ENCODE results near the gene NUP214. TPM values are rescaled to one million over a fixed set of nuclear protein-coding genes. Genes with fewer than 3 reads are reported as not detected.
"Not testable (repeated sequence)": the region's sequence is repeated elsewhere in the genome, so short reads cannot be mapped to it uniquely, and the experiment has no call there.

NUP214 gene
- total RNA-seq, 1 experiment from 2014 or later = 13.2 TPM

DNA sequence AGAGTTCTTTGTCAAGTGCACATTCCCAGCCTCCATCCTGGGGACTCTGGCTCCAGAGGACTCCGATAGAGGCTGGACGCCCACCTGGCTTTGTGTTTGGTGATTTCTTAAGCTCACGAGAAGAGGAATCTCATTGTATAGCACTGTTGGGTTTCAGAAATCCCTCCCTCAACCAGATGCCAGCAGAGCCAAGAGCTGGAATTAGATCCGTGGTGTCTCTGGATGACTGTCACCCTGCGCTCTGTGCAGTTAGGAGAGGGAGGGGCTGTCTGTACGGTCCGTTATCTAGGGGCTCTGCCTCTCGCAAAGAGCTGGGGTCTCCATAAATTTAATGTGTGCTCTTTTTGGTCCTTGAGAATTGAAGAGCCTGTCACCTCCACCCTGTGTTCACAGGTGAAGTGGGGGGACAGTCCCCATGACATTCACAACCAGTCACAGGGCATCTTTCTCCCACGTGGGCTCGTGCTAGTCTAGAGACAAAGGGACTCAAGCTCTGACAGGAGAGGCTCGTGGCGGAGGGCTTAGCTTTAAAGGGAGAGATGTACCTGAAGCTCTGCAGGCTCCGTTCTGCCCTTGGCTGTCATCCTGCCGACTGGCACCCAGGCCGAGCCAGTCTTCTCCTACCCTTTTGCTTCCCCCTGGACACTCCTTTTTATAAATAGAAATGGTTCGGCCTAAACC is 109.6 kb downstream of the NUP214 start:
- no peak for DNase-seq (ENCODE audit: low read depth, low spot score)
- in situ Hi-C loops (cut with HindIII; ENCODE audit: low pct_unique_long_range_greater_than_20kb, low sequenced_read_pairs) = no loop called here

- in situ Hi-C loops (cut with HindIII; ENCODE audit: low pct_unique_long_range_greater_than_20kb, low sequenced_read_pairs) = no loop called here
These were observed 110.1 kb downstream of the NUP214 start for GRCh38 chr9:131235480-131235851.

DNA sequence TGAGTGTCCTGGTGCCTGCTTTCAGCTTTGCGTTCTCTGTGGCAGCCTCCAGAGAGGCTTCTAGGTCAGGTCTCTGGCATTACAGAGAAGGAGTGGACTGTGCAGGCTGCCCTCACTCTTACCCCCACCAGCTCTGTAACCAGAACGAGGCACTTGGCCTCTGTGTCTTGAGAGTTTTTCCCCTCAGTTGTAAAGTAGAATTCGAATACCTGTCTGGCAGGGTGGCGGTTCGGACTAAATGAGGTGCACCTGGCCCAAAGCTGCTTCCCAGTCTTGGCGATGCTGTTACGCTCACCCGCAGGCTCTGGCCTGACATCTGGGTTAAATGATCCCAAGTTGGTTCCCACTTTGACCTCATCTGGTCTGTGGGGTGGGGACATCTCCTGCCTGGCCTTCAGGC is 110.8 kb downstream of the NUP214 start:
- in situ Hi-C loops (cut with HindIII; ENCODE audit: low pct_unique_long_range_greater_than_20kb, low sequenced_read_pairs) = no loop called here
- no peak for DNase-seq (ENCODE audit: low read depth, low spot score)

More at GRCh38 chr9:131235480-131235851, 110.1 kb downstream of the NUP214 start:
- DNase-seq (ENCODE audit: low read depth, low spot score) = no peak

DNA sequence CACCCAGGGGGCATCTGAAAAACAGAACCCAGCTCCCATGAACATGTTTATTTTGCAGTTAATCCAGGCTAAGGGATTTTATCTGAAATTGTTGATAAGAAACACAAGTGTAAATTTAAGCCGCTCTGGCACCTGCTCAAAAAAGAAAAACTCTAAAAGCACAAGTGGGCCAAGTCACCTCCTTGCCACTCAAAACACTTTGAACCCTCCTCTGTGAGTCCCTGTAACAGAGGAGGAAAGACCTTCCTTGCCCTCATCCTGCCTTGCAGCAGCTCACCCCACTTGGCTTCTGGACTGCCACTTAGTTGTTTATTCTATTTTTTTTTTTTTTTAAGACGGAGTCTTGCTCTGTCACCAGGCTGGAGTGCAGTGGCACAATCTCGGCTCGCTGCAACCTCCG is 111.4 kb downstream of the NUP214 start:
- no peak for DNase-seq (ENCODE audit: low read depth, low spot score)
- in situ Hi-C loops (cut with HindIII; ENCODE audit: low pct_unique_long_range_greater_than_20kb, low sequenced_read_pairs) = no loop called here

- no peak for DNase-seq (ENCODE audit: low read depth, low spot score)
- in situ Hi-C loops (cut with HindIII; ENCODE audit: low pct_unique_long_range_greater_than_20kb, low sequenced_read_pairs) = no loop called here
These were observed 111.9 kb downstream of the NUP214 start for GRCh38 chr9:131237291-131237690.

DNA sequence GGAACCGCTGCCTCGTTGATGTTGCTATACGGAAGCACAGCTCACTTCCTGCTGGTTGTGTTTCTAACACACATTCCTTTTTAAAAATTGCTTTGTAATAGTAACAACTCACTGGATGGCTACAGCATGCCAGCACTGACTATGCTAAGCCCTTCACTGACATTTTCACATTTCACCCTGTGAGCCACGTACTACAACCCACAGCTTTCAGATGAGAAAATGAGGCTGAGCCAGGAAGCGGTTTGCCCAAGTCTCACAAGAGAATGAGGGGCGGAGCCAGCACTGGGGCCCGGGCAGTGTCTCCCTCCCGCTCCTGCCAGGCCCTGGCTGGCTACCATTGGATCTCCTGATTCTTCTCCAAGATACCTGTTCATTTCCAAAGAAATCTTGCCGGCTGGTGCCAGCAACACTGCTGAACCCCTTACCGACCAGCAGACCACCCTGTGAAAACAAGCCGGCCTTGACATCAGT is 112.6 kb downstream of the NUP214 start:
- in situ Hi-C loops (cut with HindIII; ENCODE audit: low pct_unique_long_range_greater_than_20kb, low sequenced_read_pairs) = no loop called here
- peak; percentile 45 for DNase-seq (ENCODE audit: low read depth, low spot score)

- DNase-seq (ENCODE audit: low read depth, low spot score) = no peak
- in situ Hi-C loops (cut with HindIII; ENCODE audit: low pct_unique_long_range_greater_than_20kb, low sequenced_read_pairs) = no loop called here
These were observed 113.1 kb downstream of the NUP214 start for GRCh38 chr9:131238402-131239021.

GRCh38 chr9:131239161-131239975 is 114.0 kb downstream of the NUP214 start:
- no peak for DNase-seq (ENCODE audit: low read depth, low spot score)
- in situ Hi-C loops (cut with HindIII; ENCODE audit: low pct_unique_long_range_greater_than_20kb, low sequenced_read_pairs) = no loop called here

GRCh38 chr9:131240047-131240921 is 114.9 kb downstream of the NUP214 start:
- no peak for DNase-seq (ENCODE audit: low read depth, low spot score)
- in situ Hi-C loops (cut with HindIII; ENCODE audit: low pct_unique_long_range_greater_than_20kb, low sequenced_read_pairs) = no loop called here

DNA sequence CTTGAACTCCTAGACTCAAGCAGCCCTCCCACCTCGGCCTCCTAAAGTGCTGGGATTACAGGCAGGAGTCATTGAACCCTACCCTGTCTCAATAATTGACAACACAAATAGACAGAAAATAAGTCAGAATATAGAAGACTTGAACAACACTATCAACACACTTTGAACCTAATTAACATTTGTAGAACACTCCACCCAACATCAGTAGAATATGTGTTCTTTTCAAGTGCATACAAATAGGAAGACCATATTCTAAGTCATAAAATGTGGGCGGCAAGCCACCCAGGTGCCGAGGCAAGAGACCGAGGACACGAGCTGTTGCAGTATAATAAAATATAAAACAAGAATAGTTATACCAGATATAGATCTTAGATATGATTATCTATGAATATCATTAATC is 118.9 kb downstream of the NUP214 start:
- in situ Hi-C loops (cut with HindIII; ENCODE audit: low pct_unique_long_range_greater_than_20kb, low sequenced_read_pairs); DNase-seq (ENCODE audit: low read depth, low spot score): not testable (repeated sequence)

GRCh38 chr9:131246618-131247017 is 121.2 kb downstream of the NUP214 start:
- DNase-seq (ENCODE audit: low read depth, low spot score) = no peak
- in situ Hi-C loops (cut with HindIII; ENCODE audit: low pct_unique_long_range_greater_than_20kb, low sequenced_read_pairs) = no loop called here

DNA sequence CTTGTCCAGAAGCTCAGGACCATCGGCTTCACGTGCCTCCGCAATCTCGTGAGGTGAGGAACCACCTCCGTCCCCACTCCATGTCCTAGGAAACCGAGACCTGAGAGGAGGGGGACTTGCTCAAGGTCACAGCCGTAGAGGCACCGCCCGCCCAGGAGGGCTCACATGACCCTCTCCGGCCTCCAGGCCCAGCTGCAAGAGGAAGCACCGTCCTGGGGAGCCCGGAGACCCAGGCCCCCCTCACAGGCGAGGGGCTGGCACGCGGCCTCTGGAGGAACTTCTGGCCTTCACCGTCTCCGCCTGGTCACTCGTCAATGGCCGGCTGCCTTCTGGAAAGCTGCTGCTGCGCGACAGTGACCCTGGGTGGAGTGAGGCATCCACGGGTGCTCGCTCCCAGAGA is 126.7 kb downstream of the NUP214 start:
- in situ Hi-C loops (cut with HindIII; ENCODE audit: low pct_unique_long_range_greater_than_20kb, low sequenced_read_pairs) = no loop called here
- no peak for DNase-seq (ENCODE audit: low read depth, low spot score)

DNA sequence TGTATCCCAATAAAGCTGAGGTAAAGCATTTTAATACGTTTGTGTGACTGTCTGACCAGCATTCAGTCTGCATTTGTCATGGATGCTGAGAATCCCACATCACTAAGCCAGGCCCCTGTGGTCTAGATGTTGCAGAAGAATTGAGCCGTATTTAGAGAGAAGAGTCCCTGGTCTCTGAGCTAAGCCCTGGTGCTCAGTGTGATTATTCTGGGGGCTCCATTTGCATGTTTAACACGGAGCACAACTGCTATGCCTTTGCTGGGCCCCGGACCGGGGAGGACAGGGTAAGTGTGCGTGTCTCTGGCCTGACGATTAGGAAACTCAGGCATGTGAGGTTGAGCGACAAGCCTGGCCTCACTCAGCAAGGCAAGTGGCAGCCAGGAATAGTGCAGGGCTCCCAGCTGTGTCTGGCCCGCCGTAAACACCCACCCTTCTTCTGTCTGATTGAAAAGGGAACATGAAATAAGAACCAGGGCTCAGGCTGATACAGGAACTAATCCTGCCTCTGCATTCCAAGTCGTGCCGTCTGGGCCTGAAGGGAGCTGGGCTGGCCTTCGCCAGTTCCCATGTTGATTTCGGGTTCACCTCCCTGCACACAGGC is 128.6 kb downstream of the NUP214 start:
- no peak for DNase-seq (ENCODE audit: low read depth, low spot score)
- in situ Hi-C loops (cut with HindIII; ENCODE audit: low pct_unique_long_range_greater_than_20kb, low sequenced_read_pairs) = no loop called here

DNA sequence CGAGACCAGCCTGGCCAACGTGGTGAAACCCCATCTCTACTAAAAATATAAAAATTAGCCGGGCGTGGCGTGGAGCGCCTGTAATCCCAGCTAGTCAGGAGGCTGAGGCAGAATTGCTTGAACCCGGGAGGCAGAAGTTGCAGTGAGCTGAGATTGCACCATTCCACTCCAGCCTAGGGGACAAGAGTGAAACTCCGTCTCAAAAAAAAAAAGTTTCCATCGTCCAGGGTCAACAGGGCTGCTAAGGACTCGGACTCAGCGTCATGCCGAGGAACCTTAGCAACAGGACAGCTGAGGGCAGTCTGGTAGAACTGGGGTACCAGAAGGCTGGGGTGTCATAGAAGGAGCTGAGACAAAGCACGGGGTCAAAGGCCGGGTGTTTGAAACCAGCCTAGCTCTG is 129.2 kb downstream of the NUP214 start:
- no peak for DNase-seq (ENCODE audit: low read depth, low spot score)
- in situ Hi-C loops (cut with HindIII; ENCODE audit: low pct_unique_long_range_greater_than_20kb, low sequenced_read_pairs) = no loop called here

DNA sequence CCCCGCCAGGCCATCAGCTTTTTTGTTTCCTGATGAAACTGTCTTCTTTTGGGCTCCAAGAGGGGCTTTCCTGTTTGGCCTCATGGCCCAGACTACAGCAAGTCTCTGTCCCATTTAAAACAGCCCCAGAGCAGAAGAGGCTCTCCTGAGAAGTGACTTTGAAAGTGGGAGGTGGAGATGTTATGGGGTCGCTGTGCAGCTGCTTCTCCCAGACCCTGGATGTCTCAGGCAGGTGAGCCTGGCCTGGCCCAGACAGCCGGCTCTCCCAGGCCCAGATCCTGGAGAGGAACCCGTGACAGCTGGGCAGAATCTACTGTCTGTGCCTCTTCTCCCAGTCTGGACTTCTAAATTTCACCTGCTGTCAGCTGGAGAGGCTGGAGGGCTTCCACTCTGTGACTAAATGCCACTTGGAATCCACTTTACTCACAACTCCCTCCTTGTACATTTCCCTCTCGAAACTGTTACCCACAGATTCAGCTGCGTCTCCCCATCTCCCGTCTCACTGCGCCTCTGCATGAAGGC is 130.4 kb downstream of the NUP214 start:
- in situ Hi-C loops (cut with HindIII; ENCODE audit: low pct_unique_long_range_greater_than_20kb, low sequenced_read_pairs) = no loop called here
- DNase-seq (ENCODE audit: low read depth, low spot score) = no peak

DNA sequence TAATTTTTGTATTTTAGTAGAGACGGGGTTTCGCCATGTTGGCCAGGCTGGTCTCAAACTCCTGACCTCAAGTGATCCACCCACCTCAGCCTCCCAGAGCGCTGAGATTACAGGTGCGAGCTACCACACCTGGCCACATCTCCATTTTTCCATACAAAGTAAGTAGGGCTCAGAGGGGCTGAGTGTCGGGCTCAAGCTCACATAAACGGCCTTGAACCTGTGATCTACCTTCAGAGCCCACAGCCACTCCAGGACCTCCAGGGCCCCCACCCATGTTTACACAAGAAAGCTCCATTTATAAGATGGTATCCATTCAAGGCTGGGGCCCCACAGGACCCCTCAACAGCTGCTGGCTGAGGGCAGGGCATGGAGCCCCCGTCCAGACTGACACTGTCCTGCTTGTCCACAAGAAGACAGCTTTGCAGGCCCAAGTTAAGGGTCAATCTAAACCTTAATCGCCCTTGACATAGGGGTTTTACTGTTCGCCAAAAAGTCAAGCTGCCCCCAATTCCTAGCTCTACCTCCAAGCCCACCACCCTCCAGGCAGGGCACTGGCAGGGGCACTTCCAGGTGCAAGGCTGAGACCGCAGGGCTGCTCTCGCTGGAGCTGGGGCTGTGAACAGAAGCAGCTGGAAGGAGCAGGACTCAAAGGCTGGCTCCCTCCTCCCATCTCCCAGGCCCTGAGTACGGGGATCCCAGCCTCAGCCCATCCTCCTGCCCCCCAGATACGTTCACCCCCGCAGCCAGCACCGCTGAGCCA is 132.1 kb downstream of the NUP214 start:
- in situ Hi-C loops (cut with HindIII; ENCODE audit: low pct_unique_long_range_greater_than_20kb, low sequenced_read_pairs) = no loop called here
- no peak for DNase-seq (ENCODE audit: low read depth, low spot score)
